ENCODE measurements around the gene WLS. TPM values are rescaled to one million over a fixed set of nuclear protein-coding genes. Genes with fewer than 3 reads are reported as not detected.
"Not testable (repeated sequence)": the region's sequence is repeated elsewhere in the genome, so short reads cannot be mapped to it uniquely, and the experiment has no call there.

WLS gene
- total RNA-seq, 2 donors from 2014 or later = 51.0 to 55.8 TPM

- Histone ChIP-seq H3K27me3 (no peaks in the 10 kb centered on the region), H3K36me3 (no peaks in the 10 kb centered on the region), H3K9me3 (no peaks in the 10 kb centered on the region), H3K4me3 (no peak overlapping the region), H3K27ac (peak overlapping the region; percentile 62 to 86), H3K4me1 (peaks cover 0 to 67% of the 10 kb centered on the region in 2 donors)
- no peak for DNase-seq (ENCODE audit: low spot score)
- no peak for TF ChIP-seq CTCF (IDR thresholded peaks at IDR 0.05)
These were observed 56.5 kb downstream of the WLS start for GRCh38 chr1:68175621-68176398.

- no peak for TF ChIP-seq CTCF (IDR thresholded peaks at IDR 0.05)
- Histone ChIP-seq H3K27me3 (no peaks in the 10 kb centered on the region), H3K4me1 (peaks cover 0 to 67% of the 10 kb centered on the region in 2 donors), H3K4me3 (no peak overlapping the region), H3K9me3 (no peaks in the 10 kb centered on the region), H3K27ac (peak overlapping the region; percentile 62 to 86), H3K36me3 (no peaks in the 10 kb centered on the region)
- DNase-seq (ENCODE audit: low spot score) = no peak
These were observed 57.6 kb downstream of the WLS start for GRCh38 chr1:68174738-68175113.

- peaks cover 0 to 66% of the 10 kb centered on the region in 2 donors for H3K4me1 ChIP-seq
- TF ChIP-seq CTCF (IDR thresholded peaks at IDR 0.05) = no peak
- H3K36me3 ChIP-seq = no peaks in the 10 kb centered on the region
- no peaks in the 10 kb centered on the region for H3K9me3 ChIP-seq
- H3K27me3 ChIP-seq = no peaks in the 10 kb centered on the region
- H3K4me3 ChIP-seq = no peak overlapping the region
- DNase-seq (ENCODE audit: low spot score) = peak; percentile 76
- H3K27ac ChIP-seq = peak overlapping the region; percentile 62 to 86
These were observed 58.2 kb downstream of the WLS start for GRCh38 chr1:68173936-68174737.

GRCh38 chr1:68173283-68173935, 58.9 kb downstream of the WLS start:
- Histone ChIP-seq H3K36me3 (no peaks in the 10 kb centered on the region), H3K27ac (peak overlapping the region; percentile 62 to 86), H3K4me3 (no peak overlapping the region), H3K9me3 (no peaks in the 10 kb centered on the region), H3K4me1 (peaks cover 0 to 62% of the 10 kb centered on the region in 2 donors), H3K27me3 (no peaks in the 10 kb centered on the region)
- no peak for TF ChIP-seq CTCF (IDR thresholded peaks at IDR 0.05)
- no peak for DNase-seq (ENCODE audit: low spot score)

- H3K27ac ChIP-seq; H3K36me3 ChIP-seq; H3K27me3 ChIP-seq; H3K4me3 ChIP-seq; DNase-seq (ENCODE audit: low spot score); H3K9me3 ChIP-seq: not testable (repeated sequence)
- peaks cover 0 to 57% of the 10 kb centered on the region in 2 donors for H3K4me1 ChIP-seq
These were observed 60.5 kb downstream of the WLS start for GRCh38 chr1:68171795-68172194.

All from right atrium auricular region (tissue), 2 donors.